K562 (cell line): ENCODE measurements around the gene CRABP1. TPM values are rescaled to one million over a fixed set of nuclear protein-coding genes. Genes with fewer than 3 reads are reported as not detected.

Experiments
- ATAC-seq: fragments of 200-7000 bp; cut with Tn5 transposase; 3 replicates; pipeline ENCODE4 v1.9.1; 2020; ENCODE audit warnings: moderate library complexity
- BruUV-seq: library from RNA; stranded (reverse); fragments of 400-500 nt; replicated peaks from 2 replicates; lab custom pipeline; 2021; lab: Mats Ljungman, UMichigan
- CTCF ChIA-PET: fragments of 300-600 bp; formaldehyde crosslinking; extraction: SDS; loops from one replicate; lab custom pipeline; 2021; ENCODE audit warnings: low intra/inter-chr PET ratio; lab: Yijun Ruan, JAX
- POLR2A ChIA-PET: fragments of 300-600, 350-650 bp; sonication (Branson Sonifier 250); formaldehyde crosslinking; extraction: SDS; loops from one replicate; lab custom pipeline; 2021; ENCODE audit warnings: antibody characterized with exemption, inconsistent platforms; lab: Yijun Ruan, JAX
- DNase-seq, 4 experiments: peaks; one replicate each; pipeline versions ENCODE4 v3.0.0 to v3.0.0-alpha.2; 2011 to 2018; ENCODE audit warnings: low spot score in 3 of 4, mixed read lengths in 3 of 4; ENCODE audit errors: extremely low read depth in 1 of 4
- FAIRE-seq: peaks from 2 replicates; lab custom pipeline; 2011; peaks lifted over from hg19 to GRCh38; lab: Jason Lieb, UNC
- H2AFZ ChIP-seq: 2 replicates; pipeline ENCODE4 v1.6.0; 2011; ENCODE audit warnings: low read depth, low read length, control low read depth, inconsistent platforms
- H3K27ac ChIP-seq: fragments of 200-600 bp; 3 replicates; pipeline ENCODE4 v1.8.0; 2011; ENCODE audit warnings: low read depth, mild to moderate bottlenecking, control low read depth, inconsistent platforms, low read length, moderate library complexity, mixed read lengths; ENCODE audit errors: extremely low read depth
- H3K27me3 ChIP-seq, 2 experiments: fragments of 300-600 bp in 1 of 2; 2 replicates in 1 of 2; 3 replicates in 1 of 2; pipeline versions ENCODE4 v1.6.0 to v1.8.0; 2011; ENCODE audit warnings: inconsistent platforms in 2 of 2, low read length in 2 of 2, mild to moderate bottlenecking in 1 of 2, mixed read lengths in 1 of 2, moderate library complexity in 1 of 2; ENCODE audit not compliant: control insufficient read depth in 2 of 2, insufficient read depth in 2 of 2
- H3K36me3 ChIP-seq: fragments of 300-600 bp; 3 replicates; pipeline ENCODE4 v1.8.0; 2011; ENCODE audit warnings: mild to moderate bottlenecking, low read length, inconsistent platforms; ENCODE audit not compliant: control insufficient read depth, insufficient read depth
- H3K4me1 ChIP-seq, 2 experiments: fragments of 200-600 bp in 1 of 2; replicated peaks in 1 of 2; 2 replicates in 1 of 2; 3 replicates in 1 of 2; pipeline versions ENCODE4 v1.5.1 to v1.8.0; 2011; ENCODE audit warnings: inconsistent platforms in 2 of 2, low read length in 2 of 2, mild to moderate bottlenecking in 1 of 2, mixed read lengths in 1 of 2, moderate library complexity in 1 of 2; ENCODE audit not compliant: control insufficient read depth in 2 of 2, insufficient read depth in 2 of 2
- H3K4me2 ChIP-seq: 2 replicates; pipeline ENCODE4 v1.6.1; 2011; ENCODE audit warnings: low read length, control low read depth, inconsistent platforms, mixed read lengths; ENCODE audit not compliant: insufficient read depth
- H3K4me3 ChIP-seq: fragments of 200-600 bp; sonication (generic), shearing (Covaris generic); 2 replicates; pipeline ENCODE4 v1.5.1; 2016; ENCODE audit warnings: control low read depth, inconsistent platforms
- H3K79me2 ChIP-seq: fragments of 200-600 bp; 3 replicates; pipeline ENCODE4 v1.8.0; 2011; ENCODE audit warnings: low read length, inconsistent platforms; ENCODE audit not compliant: control insufficient read depth, insufficient read depth
- H3K9ac ChIP-seq, 2 experiments: 2 replicates each; pipeline versions ENCODE4 v1.6.0 to v1.6.1; 2011; ENCODE audit warnings: low read depth in 2 of 2, low read length in 2 of 2, control low read depth in 1 of 2, inconsistent platforms in 1 of 2, mild to moderate bottlenecking in 1 of 2, mixed read lengths in 1 of 2; ENCODE audit not compliant: insufficient read depth in 1 of 2
- H3K9me1 ChIP-seq: one replicate; pipeline ENCODE4 v1.6.0; 2011; ENCODE audit warnings: inconsistent platforms, mild to moderate bottlenecking, low read length, moderate library complexity; ENCODE audit not compliant: control insufficient read depth, insufficient read depth
- H3K9me3 ChIP-seq: replicated peaks from 2 replicates; pipeline ENCODE4 v1.5.1; 2011; ENCODE audit warnings: low read depth, low read length, inconsistent platforms; ENCODE audit not compliant: control insufficient read depth, insufficient read depth
- H4K20me1 ChIP-seq: replicated peaks from 2 replicates; pipeline ENCODE4 v1.6.1; 2011; ENCODE audit warnings: low read length, inconsistent platforms, mixed read lengths; ENCODE audit not compliant: control insufficient read depth, insufficient read depth
- ARID3A ChIP-seq: IDR thresholded peaks from 2 replicates; pipeline ENCODE4 v1.6.1; 2012; ENCODE audit warnings: low read depth, low read length, improper control_type of control experiment, borderline replicate concordance
- MNT ChIP-seq, 2 experiments: fragments of 450-650 bp; conservative IDR thresholded peaks; 2 replicates each; pipeline ENCODE4 v1.6.1; 2017; ENCODE audit warnings: mild to moderate bottlenecking in 2 of 2, moderate library complexity in 2 of 2
- SAFB ChIP-seq: fragments of 200-400 bp; formaldehyde crosslinking; IDR thresholded peaks from 2 replicates; pipeline ENCODE4 v1.6.1; 2017; ENCODE audit warnings: low read depth, low read length, borderline replicate concordance
- ZNF77 ChIP-seq: fragments of 250-450 bp; sonication (Bioruptor Pico); IDR thresholded peaks from 2 replicates; pipeline ENCODE4 v1.5.0; 2020
- WGBS: fragments of 100-300 bp; shearing (Covaris generic); methylation state at CpG from one replicate; pipeline ENCODE4 v1.1.6; 2016; ENCODE audit warnings: low coverage, mixed read lengths; ENCODE audit not compliant: insufficient coverage; ENCODE audit errors: missing lambda C conversion rate; 5-methylcytosine and 5-hydroxymethylcytosine counted together
- in situ Hi-C: fragments of 300-500 bp; cut with MboI; formaldehyde crosslinking; loops from 4 replicates; pipeline ENCODE4 v1.15.0; 2018; ENCODE audit warnings: inconsistent platforms, mixed read lengths
- intact Hi-C: fragments of 100-400 bp; cut with micrococcal nuclease; formaldehyde crosslinking; loops from 2 replicates; pipeline ENCODE4 v1.14.2; 2022
- polyA plus RNA-seq, 8 experiments: library from polyadenylated mRNA; depleted of rRNA in 4 of 8; stranded (reverse) in 5 of 8; unstranded in 3 of 8; fragments of >200 nt; fragmentation: Nextera tagmentation in 2 of 8; fragmentation: Illumina TruSeq in 1 of 8; extraction: Ambion mirVana in 2 of 8; extraction: Trizol in 1 of 8; gene quantifications; 2 replicates each; pipeline versions ENCODE4 v1.2.1 to v1.2.3, GENCODE V29; 2011 to 2014; ENCODE audit warnings: inconsistent platforms in 1 of 8, missing spikeins in 1 of 8
- total RNA-seq, 7 experiments: library from RNA; depleted of rRNA in 6 of 7; stranded (reverse); fragments of >200 nt in 6 of 7; fragmentation: Illumina TruSeq in 2 of 7; extraction: Trizol in 2 of 7; gene quantifications; 2 replicates each; pipeline versions ENCODE4 v1.2.1 to v1.2.3, GENCODE V29; 2011 to 2021; ENCODE audit warnings: low replicate concordance in 1 of 7

The CRABP1 gene
- total and polyA plus RNA-seq, 9 of the 15 experiments (the other 6 are each of a cell fraction or from before 2014, with no cell fraction given) = 0.60 TPM; not detected in 8

DNA sequence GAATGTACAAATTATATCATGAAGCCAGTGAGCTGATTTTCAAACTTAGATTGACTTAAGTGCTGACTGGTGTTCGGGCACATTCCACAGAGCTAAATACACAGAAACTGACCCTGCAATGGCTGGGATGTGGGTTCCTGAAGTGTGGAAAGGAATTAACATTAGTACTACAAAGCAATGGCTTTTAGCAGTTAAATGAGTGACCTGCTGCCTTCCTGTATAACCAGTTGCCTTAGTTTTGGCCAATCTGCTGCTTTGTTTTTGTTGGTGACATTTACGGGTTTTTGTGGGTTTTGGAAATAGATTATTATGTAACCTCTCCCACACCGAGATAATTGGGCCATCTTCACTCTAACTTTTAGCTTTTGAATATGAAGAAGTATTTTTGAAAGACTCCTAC, 38.3 kb upstream of the CRABP1 start:
- Histone ChIP-seq H3K9me3 (no peaks in the 10 kb centered on the region), H3K79me2 (peaks cover 30% of the 10 kb centered on the region), H3K4me1 (peaks cover 34 to 44% of the 10 kb centered on the region in 2 experiments), H3K9me1 (no peaks in the 10 kb centered on the region), H3K4me3 (no peak overlapping the region), H3K27me3 (no peaks in the 10 kb centered on the region), H4K20me1 (no peaks in the 10 kb centered on the region), H2AFZ (peak overlapping the region; percentile 79), H3K27ac (peak overlapping the region; percentile 38), H3K9ac (peak overlapping the region in 1 of 2 experiments; percentile 71; a peak in 2 of 4 replicates), H3K36me3 (peaks cover 10% of the 10 kb centered on the region; the same call in 1 of the 3 replicates), H3K4me2 (peak overlapping the region; percentile 30; the same call in 1 of the 2 replicates)
- ChIA-PET CTCF (no interaction called here), POLR2A (interaction anchor here (0.9 to 1.2 kb wide), 4 partner anchors 9 to 30 kb away, joined by 3 to 5 read pairs (median 4); no protein-coding TSS in a partner anchor)
- TF ChIP-seq MNT (conservative IDR thresholded peaks at IDR 0.05) = 0 out of 4 replicates have a peak, but pooled peaks of 1 of the 2 experiments have one; percentile 8
- TF ChIP-seq ARID3A = 0 out of 2 replicates have a peak, but pooled peaks have one; percentile 11
- no peak for TF ChIP-seq ZNF77 (CRISPR knock-in tag)
- TF ChIP-seq SAFB = no peak
- BruUV-seq = no TSS peak
- FAIRE-seq (no peak), DNase-seq (no peak), ATAC-seq (no peak)
- in situ Hi-C loops = no loop called here
- WGBS = 15% methylated on average over 3 of the region's 3 CpGs
- intact Hi-C loops = no loop called here
